Coronary artery (tissue), 2 donors: ENCODE results near the gene LAMC3.
"Not testable (repeated sequence)": the region's sequence is repeated elsewhere in the genome, so short reads cannot be mapped to it uniquely, and the experiment has no call there.

Experiments
- DNase-seq: peaks from one replicate; pipeline ENCODE4 v3.0.0-alpha.2; 2017; ENCODE audit warnings: low spot score
- H3K27ac ChIP-seq, 2 donors: fragments of 200-600 bp; sonication (generic); one replicate each; pipeline ENCODE4 v1.5.1; 2016 to 2019
- H3K4me3 ChIP-seq: fragments of 200-600 bp; sonication (generic); 2 replicates; pipeline ENCODE4 v1.5.1; 2016; ENCODE audit warnings: mild to moderate bottlenecking, moderate library complexity
- TF ChIP-seq, protein P1 (sequence below): fragments of 200-600 bp; sonication (generic); IDR thresholded peaks from one replicate; pipeline ENCODE4 v1.5.1; 2019; ENCODE audit warnings: antibody characterized with exemption

Gene LAMC3

DNA sequence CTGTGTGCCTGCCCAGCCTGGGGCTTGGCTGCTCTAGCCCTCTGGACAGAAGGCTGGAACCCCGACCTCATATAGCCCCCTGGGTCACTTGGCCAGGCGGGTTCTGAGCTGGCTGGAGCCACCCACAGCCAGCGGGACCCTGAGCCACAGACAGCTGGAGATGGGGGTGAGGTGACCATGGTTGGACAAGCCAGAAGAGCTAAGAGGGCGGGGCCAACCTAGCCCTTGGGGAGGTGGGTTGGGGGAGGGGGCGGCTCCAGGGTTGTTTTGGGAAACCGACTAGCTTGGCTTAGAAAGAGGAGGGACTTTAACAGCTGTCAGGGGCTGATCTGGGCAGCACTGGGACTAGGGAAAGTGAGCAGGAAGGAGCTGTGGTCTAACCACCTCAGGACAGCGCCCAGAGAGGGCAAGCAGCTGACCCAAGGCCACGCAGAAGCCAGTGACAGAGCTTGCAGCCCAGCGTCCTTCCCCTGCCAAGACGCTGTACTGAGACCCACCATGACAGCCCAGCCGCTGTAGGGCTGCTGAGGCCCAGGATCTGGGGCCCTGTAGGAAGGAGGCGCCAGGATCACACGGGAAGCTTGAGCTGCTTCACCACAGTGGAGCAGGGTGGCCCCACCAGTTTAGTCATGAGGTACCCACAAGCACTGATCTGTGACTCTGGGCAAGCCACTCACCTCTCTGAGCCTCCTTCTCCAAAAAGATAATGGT lies 89.6 kb downstream of the LAMC3 start:
- H3K4me3 ChIP-seq, result peak overlapping the region; percentile 74
- peak overlapping the region; percentile 6 to 78 for H3K27ac ChIP-seq
- TF ChIP-seq, protein P1, sequence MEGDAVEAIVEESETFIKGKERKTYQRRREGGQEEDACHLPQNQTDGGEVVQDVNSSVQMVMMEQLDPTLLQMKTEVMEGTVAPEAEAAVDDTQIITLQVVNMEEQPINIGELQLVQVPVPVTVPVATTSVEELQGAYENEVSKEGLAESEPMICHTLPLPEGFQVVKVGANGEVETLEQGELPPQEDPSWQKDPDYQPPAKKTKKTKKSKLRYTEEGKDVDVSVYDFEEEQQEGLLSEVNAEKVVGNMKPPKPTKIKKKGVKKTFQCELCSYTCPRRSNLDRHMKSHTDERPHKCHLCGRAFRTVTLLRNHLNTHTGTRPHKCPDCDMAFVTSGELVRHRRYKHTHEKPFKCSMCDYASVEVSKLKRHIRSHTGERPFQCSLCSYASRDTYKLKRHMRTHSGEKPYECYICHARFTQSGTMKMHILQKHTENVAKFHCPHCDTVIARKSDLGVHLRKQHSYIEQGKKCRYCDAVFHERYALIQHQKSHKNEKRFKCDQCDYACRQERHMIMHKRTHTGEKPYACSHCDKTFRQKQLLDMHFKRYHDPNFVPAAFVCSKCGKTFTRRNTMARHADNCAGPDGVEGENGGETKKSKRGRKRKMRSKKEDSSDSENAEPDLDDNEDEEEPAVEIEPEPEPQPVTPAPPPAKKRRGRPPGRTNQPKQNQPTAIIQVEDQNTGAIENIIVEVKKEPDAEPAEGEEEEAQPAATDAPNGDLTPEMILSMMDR, result no peak
- no peak for DNase-seq

DNA sequence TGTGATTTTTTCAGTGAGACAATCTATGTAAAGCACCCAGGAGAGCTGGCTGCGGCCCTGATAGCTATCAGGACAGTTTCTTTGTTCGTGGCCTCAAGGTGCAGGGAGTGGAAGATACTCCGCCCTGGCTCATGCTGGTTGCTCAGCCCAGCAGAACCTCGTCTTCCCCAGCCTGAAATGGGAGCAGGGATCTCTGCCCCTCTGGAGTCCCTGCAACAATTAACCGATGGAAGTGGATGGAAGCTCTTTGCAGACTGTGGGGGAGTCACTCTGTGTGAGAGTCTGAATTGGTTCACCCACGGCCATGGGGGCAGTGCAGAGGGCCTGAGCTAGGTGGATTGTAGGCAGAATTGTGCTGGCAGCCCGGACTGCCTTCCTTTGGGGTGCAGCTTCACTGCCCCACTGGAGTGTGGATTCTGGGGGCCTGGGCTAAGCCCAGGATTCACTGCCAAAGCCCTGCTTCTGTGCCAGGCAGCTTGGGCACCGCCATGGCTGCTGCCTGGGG lies 90.2 kb downstream of the LAMC3 start:
- H3K27ac ChIP-seq, result peak overlapping the region in 1 of 2 donors; percentile 78
- DNase-seq, result no peak
- peak overlapping the region; percentile 74 for H3K4me3 ChIP-seq
- TF ChIP-seq, protein P1, result no peak

DNA sequence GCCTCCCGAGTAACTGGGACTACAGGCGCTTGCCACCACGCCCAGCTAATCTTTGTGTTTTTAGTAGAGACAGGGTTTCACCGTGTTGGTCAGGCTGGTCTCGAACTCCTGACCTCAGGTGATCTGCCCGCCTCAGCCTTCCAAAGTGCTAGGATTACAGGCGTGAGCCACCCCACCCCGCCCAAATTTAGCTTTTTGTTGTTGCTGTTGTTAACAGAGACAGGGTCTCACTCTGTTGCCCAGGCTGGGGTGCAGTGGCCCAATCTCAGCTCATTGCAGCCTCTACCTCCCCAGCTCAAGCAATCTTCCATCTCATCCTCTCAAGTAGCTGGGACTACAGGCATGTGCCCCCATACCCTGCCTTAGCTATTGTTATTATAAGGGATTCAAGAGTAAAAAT lies 90.9 kb downstream of the LAMC3 start:
- DNase-seq, result not testable (repeated sequence)
- H3K4me3 ChIP-seq, result peak overlapping the region; percentile 47
- peak overlapping the region in 1 of 2 donors; percentile 82 for H3K27ac ChIP-seq

DNA sequence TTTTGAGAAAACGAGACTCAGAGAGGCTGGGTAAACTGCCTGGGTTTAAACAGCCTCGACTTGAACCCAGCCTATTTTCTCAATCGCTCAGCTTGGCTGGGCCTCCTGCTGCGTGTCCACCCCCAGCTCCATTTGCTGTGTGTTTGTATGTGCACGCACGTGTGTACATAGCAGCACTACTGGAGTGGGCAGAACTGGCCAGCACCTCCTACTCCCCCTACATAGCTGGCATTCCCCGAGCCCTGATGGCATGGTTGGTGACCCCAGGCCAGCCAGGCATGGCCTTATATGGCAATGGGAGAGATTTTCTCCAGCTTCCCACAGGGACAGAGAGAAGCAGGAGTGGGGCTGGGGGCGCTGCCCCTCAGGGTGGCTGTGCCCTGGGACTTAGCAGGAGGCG lies 91.5 kb downstream of the LAMC3 start:
- peak overlapping the region; percentile 47 for H3K4me3 ChIP-seq
- no peak for DNase-seq
- TF ChIP-seq, protein P1, result no peak
- H3K27ac ChIP-seq, result peak overlapping the region; percentile 22 to 82

DNA sequence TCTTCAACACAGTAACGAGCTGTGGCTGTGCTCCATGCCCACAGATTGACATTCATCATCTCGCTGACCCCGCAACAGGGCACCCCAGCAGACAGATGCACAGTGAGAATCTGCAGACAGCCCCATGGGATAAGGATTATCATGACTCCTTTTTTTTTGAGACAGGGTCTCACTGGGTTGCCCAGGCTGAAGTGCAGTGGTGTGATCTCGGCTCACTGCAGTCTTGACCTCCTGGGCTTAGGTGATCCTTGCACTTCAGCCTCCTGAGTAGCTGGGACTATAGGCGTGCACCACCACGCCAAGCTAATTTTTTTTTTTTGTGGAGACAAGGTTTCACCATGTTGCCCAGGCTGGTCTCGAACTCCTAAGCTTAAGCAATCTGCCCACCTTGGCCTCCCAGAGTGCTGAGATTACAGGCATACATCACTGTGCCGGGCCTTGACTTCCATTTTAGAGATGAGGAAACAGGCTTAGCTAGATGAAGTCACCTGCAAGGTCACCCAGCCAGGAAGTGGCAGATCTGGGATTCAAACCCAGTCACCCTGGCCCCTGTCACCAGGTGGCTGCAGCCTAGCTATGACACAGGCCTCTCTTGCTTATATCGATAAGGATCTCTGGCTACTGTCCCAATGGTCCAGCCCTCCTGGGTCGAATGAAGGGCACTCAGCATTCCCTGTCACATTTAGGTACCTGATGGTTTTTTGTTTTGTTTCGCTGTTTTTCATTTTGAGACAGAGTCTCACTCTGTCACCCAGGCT lies 92.4 kb downstream of the LAMC3 start:
- TF ChIP-seq, protein P1, result no peak
- no peak overlapping the region for H3K4me3 ChIP-seq
- no peak for DNase-seq
- peak overlapping the region in 1 of 2 donors; percentile 82 for H3K27ac ChIP-seq

DNA sequence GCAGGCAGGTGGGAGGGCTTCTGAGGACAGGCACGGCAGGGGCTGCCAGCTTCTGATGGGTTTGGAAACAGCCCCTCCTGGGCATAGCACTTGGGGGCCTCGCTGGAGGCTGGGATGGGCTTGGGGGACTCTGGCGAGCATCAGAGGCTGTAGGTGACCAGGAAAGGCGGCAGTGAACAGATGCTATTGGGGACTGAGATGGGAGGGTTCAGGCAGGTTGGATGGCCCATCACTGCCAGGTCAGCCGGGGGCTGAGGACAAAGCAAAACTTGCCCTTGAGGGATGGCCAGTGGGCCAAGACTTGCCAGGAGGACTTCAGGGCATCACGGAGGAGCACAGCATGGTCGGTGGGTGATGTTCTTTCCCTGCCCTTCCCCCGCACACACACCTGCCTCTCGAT lies 94.0 kb downstream of the LAMC3 start:
- DNase-seq, result no peak
- TF ChIP-seq, protein P1, result no peak
- Histone ChIP-seq H3K4me3 (peak overlapping the region; percentile 3), H3K27ac (peak overlapping the region; percentile 37 to 82)

DNA sequence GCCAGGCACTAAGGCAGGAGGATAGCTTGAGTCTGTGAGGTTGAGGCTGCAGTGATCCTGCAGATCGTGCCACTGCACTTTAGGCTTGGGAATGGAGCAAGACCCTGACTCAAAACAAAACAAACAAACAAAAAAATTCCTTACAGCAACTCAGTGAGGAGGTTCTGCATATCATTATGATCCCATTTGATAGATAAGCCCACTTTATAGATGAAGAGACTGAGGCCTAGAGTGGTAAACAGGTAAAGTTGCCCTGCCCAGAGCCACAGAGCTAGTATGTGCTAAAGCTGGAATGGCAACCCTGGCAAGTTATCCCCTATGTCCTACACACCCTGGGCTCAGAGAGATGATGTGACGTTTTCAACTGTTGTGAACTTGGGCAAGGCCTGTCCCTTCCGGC lies 94.6 kb downstream of the LAMC3 start:
- no peak overlapping the region for H3K4me3 ChIP-seq
- no peak for DNase-seq
- TF ChIP-seq, protein P1, result no peak
- H3K27ac ChIP-seq, result peak overlapping the region in 1 of 2 donors; percentile 82
